ENCODE measurements around the gene ATXN1L.
"Not testable (repeated sequence)": the region's sequence is repeated elsewhere in the genome, so short reads cannot be mapped to it uniquely, and the experiment has no call there.

Gene ATXN1L

GRCh38 chr16:71811261-71811803, 34.4 kb upstream of the ATXN1L start:
- no peak overlapping the region for H3K4me3 ChIP-seq (replicated peaks; ENCODE audit: low read depth, low read length)
- no peak for TF ChIP-seq CTCF (IDR thresholded peaks at IDR 0.05; ENCODE audit: low read length, missing control alignments)
- DNase-seq (ENCODE audit: low read depth): peak; percentile 68

GRCh38 chr16:71817155-71817500, 28.6 kb upstream of the ATXN1L start:
- DNase-seq (ENCODE audit: low read depth); H3K4me3 ChIP-seq (replicated peaks; ENCODE audit: low read depth, low read length): not testable (repeated sequence)

- TF ChIP-seq CTCF (IDR thresholded peaks at IDR 0.05; ENCODE audit: low read length, missing control alignments): no peak
- DNase-seq (ENCODE audit: low read depth): peak; percentile 42
- H3K4me3 ChIP-seq (replicated peaks; ENCODE audit: low read depth, low read length): no peak overlapping the region
These were observed 19.2 kb upstream of the ATXN1L start for GRCh38 chr16:71826533-71827017.

- no peak for TF ChIP-seq CTCF (IDR thresholded peaks at IDR 0.05; ENCODE audit: low read length, missing control alignments)
- DNase-seq (ENCODE audit: low read depth): no peak
- H3K4me3 ChIP-seq (replicated peaks; ENCODE audit: low read depth, low read length): no peak overlapping the region
These were observed 15.4 kb upstream of the ATXN1L start for GRCh38 chr16:71830359-71830758.

GRCh38 chr16:71831698-71832097, 14.1 kb upstream of the ATXN1L start:
- not testable (repeated sequence) for H3K4me3 ChIP-seq (replicated peaks; ENCODE audit: low read depth, low read length)

GRCh38 chr16:71832112-71832511, 13.7 kb upstream of the ATXN1L start:
- DNase-seq (ENCODE audit: low read depth); H3K4me3 ChIP-seq (replicated peaks; ENCODE audit: low read depth, low read length): not testable (repeated sequence)

More at GRCh38 chr16:71831698-71832097, 14.1 kb upstream of the ATXN1L start:
- DNase-seq (ENCODE audit: low read depth): not testable (repeated sequence)

- no peak for DNase-seq (ENCODE audit: low read depth)
- TF ChIP-seq CTCF (IDR thresholded peaks at IDR 0.05; ENCODE audit: low read length, missing control alignments): no peak
- no peak overlapping the region for H3K4me3 ChIP-seq (replicated peaks; ENCODE audit: low read depth, low read length)
These were observed 11.5 kb upstream of the ATXN1L start for GRCh38 chr16:71834291-71834690.

- DNase-seq (ENCODE audit: low read depth): no peak
- no peak overlapping the region for H3K4me3 ChIP-seq (replicated peaks; ENCODE audit: low read depth, low read length)
- TF ChIP-seq CTCF (IDR thresholded peaks at IDR 0.05; ENCODE audit: low read length, missing control alignments): no peak
These were observed 8.6 kb upstream of the ATXN1L start for GRCh38 chr16:71837150-71837549.

GRCh38 chr16:71840052-71840451, 5.7 kb upstream of the ATXN1L start:
- DNase-seq (ENCODE audit: low read depth): no peak

More at GRCh38 chr16:71840052-71840451, 5.7 kb upstream of the ATXN1L start:
- no peak for TF ChIP-seq CTCF (IDR thresholded peaks at IDR 0.05; ENCODE audit: low read length, missing control alignments)
- H3K4me3 ChIP-seq (replicated peaks; ENCODE audit: low read depth, low read length): no peak overlapping the region

Data from fibroblast of pulmonary artery (primary cell).